Effector memory CD8-positive, alpha-beta T cell (primary cell): ENCODE results near the gene ZNF705A.
"Not testable (repeated sequence)": the region's sequence is repeated elsewhere in the genome, so short reads cannot be mapped to it uniquely, and the experiment has no call there.

Experiments
- ATAC-seq: fragments of 150-1000 bp; cut with Tn5 transposase; replicated peaks from 2 replicates; pipeline ENCODE4 v1.10.0; 2021; ENCODE audit warnings: mild to moderate bottlenecking, moderate library complexity
- DNase-seq, 3 experiments: peaks; one replicate each; pipeline ENCODE4 v3.0.0; 2021
- H3K27ac Mint-ChIP-seq, 2 donors: one replicate each; pipeline ENCODE4 v1.8.0; 2022; ENCODE audit warnings: mild to moderate bottlenecking in 2 of 2, mixed read lengths in 2 of 2, moderate library complexity in 2 of 2
- H3K27me3 Mint-ChIP-seq, 2 donors: one replicate each; pipeline ENCODE4 v1.8.0; 2022; ENCODE audit warnings: mixed read lengths in 2 of 2
- H3K36me3 Mint-ChIP-seq: one replicate; pipeline ENCODE4 v1.8.0; 2022; ENCODE audit warnings: mild to moderate bottlenecking, moderate library complexity, mixed read lengths; ENCODE audit not compliant: insufficient read depth
- H3K4me1 Mint-ChIP-seq, 2 donors: one replicate each; pipeline ENCODE4 v1.8.0; 2022; ENCODE audit warnings: low read depth in 2 of 2, mixed read lengths in 2 of 2
- H3K4me3 Mint-ChIP-seq, 2 donors: one replicate each; pipeline ENCODE4 v1.8.0; 2022; ENCODE audit warnings: mild to moderate bottlenecking in 2 of 2, mixed read lengths in 2 of 2, moderate library complexity in 2 of 2
- H3K9me3 Mint-ChIP-seq, 2 donors: one replicate each; pipeline ENCODE4 v1.8.0; 2022; ENCODE audit warnings: mixed read lengths in 2 of 2

Gene ZNF705A

DNA sequence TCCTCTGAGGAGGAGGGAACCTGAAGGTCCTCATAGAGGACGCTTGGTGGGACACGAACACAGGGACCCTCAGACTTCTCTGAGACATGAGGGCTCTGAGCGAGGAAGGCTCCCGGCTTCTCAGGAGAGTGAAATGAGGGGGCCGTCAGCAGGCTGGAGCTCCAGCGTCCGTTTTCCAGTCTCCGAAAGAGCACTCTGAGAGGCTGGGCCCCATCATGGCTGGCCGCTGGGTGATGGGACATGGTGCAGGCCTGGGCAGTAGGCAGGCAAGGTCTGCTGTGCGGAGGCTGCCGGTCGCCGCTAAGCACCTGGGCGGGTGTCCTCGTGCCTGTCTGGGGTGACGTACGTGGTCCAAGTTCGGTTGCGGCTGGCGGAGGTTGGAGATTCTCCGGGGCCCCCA is 65.0 kb downstream of the ZNF705A start:
- not testable (repeated sequence) for H3K4me1 Mint-ChIP-seq, ATAC-seq, H3K27ac Mint-ChIP-seq, DNase-seq, H3K4me3 Mint-ChIP-seq, H3K9me3 Mint-ChIP-seq, H3K36me3 Mint-ChIP-seq
- H3K27me3 Mint-ChIP-seq: peaks cover 30 to 54% of the 10 kb centered on the region in 2 donors

DNA sequence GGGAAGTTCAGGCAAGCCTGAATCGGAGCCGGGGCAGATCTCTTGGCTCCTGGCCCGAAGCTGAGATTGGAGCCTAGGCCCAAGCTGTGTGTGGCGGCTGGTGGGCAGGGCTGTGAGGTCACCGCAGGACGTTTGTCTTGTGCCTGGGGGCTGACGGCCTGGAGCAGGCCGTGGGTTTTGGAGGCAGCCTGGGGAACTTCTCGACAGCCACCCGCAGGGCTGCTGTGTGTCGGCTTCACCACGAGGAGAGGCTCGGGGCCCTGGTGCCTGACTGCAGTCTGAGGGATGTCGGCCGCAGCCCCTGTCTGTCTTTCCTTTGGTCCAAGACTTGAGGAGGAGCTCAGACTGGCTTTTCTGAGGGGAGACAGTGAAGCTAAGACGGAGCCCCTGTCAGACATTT is 65.5 kb downstream of the ZNF705A start:
- H3K4me1 Mint-ChIP-seq, DNase-seq, H3K9me3 Mint-ChIP-seq, H3K4me3 Mint-ChIP-seq, H3K36me3 Mint-ChIP-seq, ATAC-seq, H3K27ac Mint-ChIP-seq: not testable (repeated sequence)
- peaks cover 34 to 59% of the 10 kb centered on the region in 2 donors for H3K27me3 Mint-ChIP-seq

DNA sequence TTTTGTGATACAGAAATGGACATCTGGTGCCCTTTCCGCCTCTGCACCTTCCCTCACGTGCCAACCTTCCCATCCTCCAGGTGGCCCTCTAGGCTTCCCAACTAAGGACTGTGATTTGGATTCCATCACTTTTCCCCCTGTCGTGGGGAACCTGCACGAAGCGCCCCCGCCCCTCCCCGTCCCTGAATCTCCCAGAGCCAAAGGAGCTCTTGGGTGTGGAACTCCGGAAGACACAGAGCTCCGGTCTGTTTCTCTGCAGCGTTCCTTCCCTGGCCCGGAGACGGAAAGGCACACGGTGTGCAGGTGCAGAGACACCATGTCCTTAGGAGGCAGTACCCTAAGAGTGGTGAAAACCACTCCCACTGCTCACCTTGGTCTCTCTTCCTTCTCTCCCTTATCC is 66.8 kb downstream of the ZNF705A start:
- not testable (repeated sequence) for H3K36me3 Mint-ChIP-seq, H3K9me3 Mint-ChIP-seq, ATAC-seq, H3K4me1 Mint-ChIP-seq, DNase-seq, H3K27ac Mint-ChIP-seq, H3K4me3 Mint-ChIP-seq
- H3K27me3 Mint-ChIP-seq: peaks cover 39 to 69% of the 10 kb centered on the region in 2 donors

DNA sequence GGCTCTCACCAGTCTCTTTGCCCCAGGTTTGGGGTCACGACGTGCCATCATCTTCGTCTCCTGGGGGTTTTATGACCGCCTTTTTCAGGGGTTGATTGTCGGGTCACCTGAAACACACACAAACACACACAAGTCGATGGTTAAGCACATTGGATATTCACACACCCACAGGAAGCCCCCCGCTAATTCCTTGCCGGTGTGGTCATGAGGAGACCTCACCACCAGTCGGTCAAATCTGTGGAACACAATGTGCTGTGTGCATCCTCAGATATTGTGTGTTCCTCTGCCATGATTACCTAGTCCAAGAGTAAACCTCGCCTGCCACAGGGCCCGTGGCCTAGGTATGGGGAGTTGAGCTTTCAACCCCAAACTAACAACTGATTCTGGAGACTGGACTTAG is 68.0 kb downstream of the ZNF705A start:
- not testable (repeated sequence) for ATAC-seq, H3K27ac Mint-ChIP-seq, H3K4me3 Mint-ChIP-seq, H3K4me1 Mint-ChIP-seq, H3K9me3 Mint-ChIP-seq, H3K36me3 Mint-ChIP-seq, DNase-seq
- H3K27me3 Mint-ChIP-seq: peaks cover 34 to 58% of the 10 kb centered on the region in 2 donors

DNA sequence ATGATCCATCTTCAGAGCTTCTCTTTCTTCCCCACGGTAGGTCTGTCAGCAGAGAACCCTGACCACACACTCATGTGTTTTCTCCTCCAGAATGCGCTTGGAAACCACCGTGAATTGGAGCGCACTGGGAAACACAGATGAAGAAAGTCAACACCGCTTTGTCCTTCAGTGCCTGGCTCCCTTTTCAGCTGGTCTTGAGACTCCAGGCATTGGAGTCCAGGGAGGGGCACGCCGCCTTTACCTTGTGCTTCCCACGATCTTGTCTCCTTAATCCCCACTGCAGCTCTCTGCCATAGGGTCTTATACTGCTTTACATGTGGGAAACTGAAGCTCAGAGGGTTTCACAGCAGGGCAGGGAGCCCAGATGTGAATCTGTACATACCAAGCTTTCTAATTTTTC is 69.5 kb downstream of the ZNF705A start:
- Mint-ChIP-seq H3K27me3 (peaks cover 26 to 61% of the 10 kb centered on the region in 2 donors), H3K36me3 (no peaks in the 10 kb centered on the region), H3K27ac (no peak overlapping the region), H3K9me3 (no peaks in the 10 kb centered on the region), H3K4me3 (no peak overlapping the region), H3K4me1 (peaks cover 0 to 7% of the 10 kb centered on the region in 2 donors)
- DNase-seq: no peak
- ATAC-seq: no peak

DNA sequence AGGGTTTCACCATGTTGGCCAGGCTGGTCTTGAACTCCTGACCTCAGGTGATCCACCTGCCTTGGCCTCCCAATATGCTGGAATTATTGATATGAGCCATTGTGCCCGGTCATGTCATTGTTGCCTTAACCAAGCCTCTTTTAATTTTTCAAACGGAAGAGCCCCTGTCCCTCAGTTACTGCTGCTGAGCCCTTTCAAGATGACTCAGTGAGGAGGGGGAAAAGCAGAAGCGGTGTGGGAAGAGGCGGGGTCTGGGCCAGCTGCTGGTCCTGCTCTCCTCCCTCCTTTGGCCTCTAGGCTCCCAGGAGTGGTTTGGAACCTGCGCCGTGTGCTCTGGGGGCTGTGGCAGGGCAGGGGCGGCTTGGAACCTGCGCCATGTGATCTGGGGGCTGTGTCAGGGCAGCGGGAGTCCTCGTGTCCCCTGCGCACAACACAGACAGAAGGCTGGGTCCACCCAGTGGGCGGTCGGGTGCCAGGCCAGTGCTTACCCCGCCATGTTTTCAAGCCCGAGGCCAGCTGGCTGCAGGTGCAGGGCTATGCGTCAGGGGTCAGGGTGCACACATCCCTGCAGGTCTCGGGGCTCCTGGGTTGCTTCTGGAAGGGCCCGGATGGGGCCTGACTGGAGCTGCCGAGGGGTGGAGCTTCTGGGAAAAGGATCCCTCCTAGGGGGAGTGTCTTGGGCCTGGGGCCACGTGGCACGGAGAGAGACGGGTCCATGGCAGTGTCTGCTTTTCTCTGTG is 70.3 kb downstream of the ZNF705A start, which contains the start of gene FAM90A1:
TSS of gene FAM90A1 (minus strand) at position 627 of the 740 bp plus-strand sequence. CDS start 2,786 bp downstream, outside the sequence.
- H3K9me3 Mint-ChIP-seq, ATAC-seq, H3K36me3 Mint-ChIP-seq, DNase-seq: not testable (repeated sequence)
- Mint-ChIP-seq H3K27ac (peak within 1 kb of the TSS in 1 of 2 donors; percentile 28), H3K4me1 (peaks cover 6 to 14% of the 10 kb centered on the region in 2 donors), H3K27me3 (peaks cover 23 to 55% of the 10 kb centered on the region in 2 donors), H3K4me3 (peak within 1 kb of the TSS; percentile 65 to 71)

DNA sequence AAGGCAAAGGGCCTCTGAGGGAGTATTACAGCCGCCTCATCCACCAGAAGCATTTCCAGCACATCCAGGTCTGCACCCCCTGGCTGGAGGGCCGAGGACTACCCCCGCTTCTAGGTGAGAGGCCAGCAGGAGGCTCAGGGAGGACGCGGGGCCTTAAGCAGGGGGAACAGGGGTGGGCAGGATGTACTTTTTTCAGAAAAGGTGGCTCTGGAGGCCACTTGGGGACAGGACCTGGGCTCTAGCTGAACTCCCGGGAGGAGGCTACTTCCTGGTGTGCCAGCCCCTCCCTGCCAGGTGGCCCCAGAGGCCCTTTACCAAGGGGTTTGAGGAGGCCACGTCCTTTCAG is 70.9 kb downstream of the ZNF705A start:
- not testable (repeated sequence) for H3K9me3 Mint-ChIP-seq, DNase-seq, H3K36me3 Mint-ChIP-seq, ATAC-seq
- H3K4me3 Mint-ChIP-seq: peak overlapping the region; percentile 65 to 71
- peaks cover 23 to 55% of the 10 kb centered on the region in 2 donors for H3K27me3 Mint-ChIP-seq
- peaks cover 6 to 14% of the 10 kb centered on the region in 2 donors for H3K4me1 Mint-ChIP-seq
- peak overlapping the region in 1 of 2 donors; percentile 28 for H3K27ac Mint-ChIP-seq

DNA sequence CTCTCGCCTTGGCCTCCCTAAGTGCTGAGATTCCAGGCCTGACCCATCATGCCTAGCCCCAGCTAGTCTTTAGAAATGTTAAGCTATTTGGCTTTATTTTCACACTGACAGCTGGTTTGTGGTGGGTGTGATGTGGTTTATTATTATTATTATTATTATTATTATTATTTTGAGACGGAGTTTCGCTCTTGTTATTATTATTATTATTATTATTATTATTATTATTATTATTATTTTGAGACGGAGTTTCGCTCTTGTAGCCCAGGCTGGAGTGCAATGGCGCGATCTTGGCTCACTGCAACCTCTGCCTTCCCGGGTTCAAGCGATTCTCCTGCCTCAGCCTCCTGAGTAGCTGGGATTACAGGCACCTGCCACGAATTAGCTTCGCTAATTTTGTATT is 71.8 kb downstream of the ZNF705A start:
- ATAC-seq, H3K27ac Mint-ChIP-seq, H3K36me3 Mint-ChIP-seq, H3K4me3 Mint-ChIP-seq, H3K9me3 Mint-ChIP-seq, DNase-seq: not testable (repeated sequence)
- peaks cover 6 to 14% of the 10 kb centered on the region in 2 donors for H3K4me1 Mint-ChIP-seq
- peaks cover 18 to 54% of the 10 kb centered on the region in 2 donors for H3K27me3 Mint-ChIP-seq

DNA sequence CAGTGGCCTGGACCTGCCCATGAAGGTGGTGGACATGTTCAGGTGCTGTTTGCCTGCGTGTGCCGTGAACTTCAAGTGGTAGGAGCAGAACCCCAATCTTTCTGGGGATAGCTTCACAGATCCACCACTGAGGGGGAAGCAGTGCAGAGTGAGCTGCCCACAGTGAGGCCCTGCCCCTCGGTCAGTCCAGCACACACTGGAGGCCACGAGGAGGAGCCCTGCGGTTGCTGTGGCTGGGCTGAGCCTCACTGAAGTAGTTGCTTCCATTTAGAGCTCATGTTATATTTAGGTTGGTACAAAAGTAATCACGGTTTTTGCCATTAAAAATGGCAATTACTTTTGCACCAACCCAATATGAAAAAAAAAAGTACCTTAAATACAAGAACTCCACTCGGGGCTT is 72.7 kb downstream of the ZNF705A start:
- ATAC-seq, DNase-seq, H3K27ac Mint-ChIP-seq, H3K4me3 Mint-ChIP-seq, H3K9me3 Mint-ChIP-seq, H3K36me3 Mint-ChIP-seq: not testable (repeated sequence)
- Mint-ChIP-seq H3K27me3 (peaks cover 18 to 46% of the 10 kb centered on the region in 2 donors), H3K4me1 (peaks cover 6 to 12% of the 10 kb centered on the region in 2 donors)
